SHP77 (cell line): Measurements from ENCODE around the gene H6PD.
A peak's percentile ranks its signal among the peaks of the same experiment; 100 is the strongest.

Experiments
- DNase-seq, 2 experiments: peaks; one replicate each; lab custom pipeline; 2025; lab: John Stamatoyannopoulos, UW

The H6PD gene

GRCh38 chr1:9234223-9235095, at the start of gene H6PD:
TSS of gene H6PD (plus strand) at chr1:9234774. CDS start at chr1:9244935, 10,161 bp downstream.
- DNase-seq = peak; percentile 73 to 78

- DNase-seq = no peak
Measured at GRCh38 chr1:9186082-9186859, 48.3 kb upstream of the H6PD start.

GRCh38 chr1:9187004-9187403, 47.6 kb upstream of the H6PD start:
- no peak for DNase-seq

GRCh38 chr1:9190234-9190633, 44.3 kb upstream of the H6PD start:
- DNase-seq = no peak

- no peak for DNase-seq
Measured at GRCh38 chr1:9191231-9191630, 43.3 kb upstream of the H6PD start.

GRCh38 chr1:9192578-9193232, 41.9 kb upstream of the H6PD start:
- DNase-seq = no peak

GRCh38 chr1:9193233-9193625, 41.3 kb upstream of the H6PD start:
- DNase-seq = no peak

GRCh38 chr1:9194024-9194423, 40.5 kb upstream of the H6PD start:
- DNase-seq = no peak

- DNase-seq = no peak
Measured at GRCh38 chr1:9195651-9196050, 38.9 kb upstream of the H6PD start.

GRCh38 chr1:9196129-9197040, 38.2 kb upstream of the H6PD start:
- DNase-seq = peak; percentile 39 to 64

GRCh38 chr1:9197186-9198099, 37.1 kb upstream of the H6PD start:
- DNase-seq = no peak

GRCh38 chr1:9198538-9199361, 35.8 kb upstream of the H6PD start:
- DNase-seq = no peak

- no peak for DNase-seq
Measured at GRCh38 chr1:9200441-9200840, 34.1 kb upstream of the H6PD start.

GRCh38 chr1:9201401-9202239, 33.0 kb upstream of the H6PD start:
- no peak for DNase-seq

- DNase-seq = no peak
Measured at GRCh38 chr1:9202240-9202870, 32.2 kb upstream of the H6PD start.

- no peak for DNase-seq
Measured at GRCh38 chr1:9203511-9203982, 31.0 kb upstream of the H6PD start.

- DNase-seq = no peak
Measured at GRCh38 chr1:9204156-9204720, 30.3 kb upstream of the H6PD start.

GRCh38 chr1:9207086-9207485, 27.5 kb upstream of the H6PD start:
- DNase-seq = no peak
